SK-N-SH treated with all-trans-retinoic acid at 6 μM for 48 hours (cell line): ENCODE results near the gene EPHB3.

Source experiments
- ATAC-seq: fragments of 200-7000 bp; cut with Tn5 transposase; 3 replicates; pipeline ENCODE4 v1.9.1; 2020; ENCODE audit warnings: mild to moderate bottlenecking, moderate library complexity
- ARNTL ChIP-seq: fragments of 450-650 bp; formaldehyde crosslinking; IDR thresholded peaks from 2 replicates; pipeline ENCODE4 v1.5.0; 2020; ENCODE audit warnings: low read depth, mild to moderate bottlenecking, moderate library complexity, borderline replicate concordance
- BACH2 ChIP-seq: fragments of 250-450 bp; sonication (Bioruptor Pico); IDR thresholded peaks from 2 replicates; pipeline ENCODE4 v1.9.0; 2021; ENCODE audit warnings: mild to moderate bottlenecking, borderline replicate concordance
- CREB5 ChIP-seq: fragments of 250-450 bp; sonication (Bioruptor Pico); IDR thresholded peaks from 2 replicates; pipeline ENCODE4 v1.5.1; 2020; ENCODE audit warnings: low read depth, mild to moderate bottlenecking, moderate library complexity
- CSDC2 ChIP-seq: fragments of 250-450 bp; sonication (Bioruptor Pico); IDR thresholded peaks from 2 replicates; pipeline ENCODE4 v1.5.0; 2020; ENCODE audit warnings: mild to moderate bottlenecking, moderate library complexity
- GLIS3 ChIP-seq: fragments of 250-450 bp; sonication (Bioruptor Pico); IDR thresholded peaks from 2 replicates; pipeline ENCODE4 v1.5.0; 2020; ENCODE audit warnings: mild to moderate bottlenecking, moderate library complexity
- ISL1 ChIP-seq: fragments of 250-450 bp; sonication (Bioruptor Pico); IDR thresholded peaks from 2 replicates; pipeline ENCODE4 v2.1.2; 2022; ENCODE audit warnings: mild to moderate bottlenecking, moderate library complexity
- OSR1 ChIP-seq: fragments of 250-450 bp; sonication (Bioruptor Pico); IDR thresholded peaks from 2 replicates; pipeline ENCODE4 v1.8.0; 2022; ENCODE audit warnings: moderate library complexity, mild to moderate bottlenecking, inconsistent platforms
- PATZ1 ChIP-seq: fragments of 250-450 bp; sonication (Bioruptor Pico); IDR thresholded peaks from 2 replicates; pipeline ENCODE4 v1.8.0; 2020; ENCODE audit warnings: mild to moderate bottlenecking, moderate library complexity, borderline replicate concordance
- POU6F1 ChIP-seq: fragments of 250-450 bp; sonication (Bioruptor Pico); IDR thresholded peaks from 2 replicates; pipeline ENCODE4 v1.8.0; 2021; ENCODE audit warnings: low read depth, mild to moderate bottlenecking, moderate library complexity, borderline replicate concordance
- PPARA ChIP-seq: fragments of 250-450 bp; sonication (Bioruptor Pico); IDR thresholded peaks from 2 replicates; pipeline ENCODE4 v1.5.0; 2020; ENCODE audit warnings: mild to moderate bottlenecking, borderline replicate concordance
- RARB ChIP-seq: fragments of 250-450 bp; sonication (Bioruptor Pico); IDR thresholded peaks from 2 replicates; pipeline ENCODE4 v1.8.0; 2021; ENCODE audit warnings: mild to moderate bottlenecking, moderate library complexity
- SNAI2 ChIP-seq: fragments of 250-450 bp; sonication (Bioruptor Pico); IDR thresholded peaks from 2 replicates; pipeline ENCODE4 v1.5.0; 2020; ENCODE audit warnings: mild to moderate bottlenecking, moderate library complexity
- TCF4 ChIP-seq: fragments of 250-450 bp; sonication (Bioruptor Pico); IDR thresholded peaks from 2 replicates; pipeline ENCODE4 v1.8.0; 2021; ENCODE audit warnings: mild to moderate bottlenecking, moderate library complexity, borderline replicate concordance
- TSHZ2 ChIP-seq: fragments of 250-450 bp; sonication (Bioruptor Pico); IDR thresholded peaks from 2 replicates; pipeline ENCODE4 v1.5.0; 2020; ENCODE audit warnings: mild to moderate bottlenecking, moderate library complexity
- ZFP3 ChIP-seq: fragments of 250-450 bp; sonication (Bioruptor Pico); IDR thresholded peaks from 2 replicates; pipeline ENCODE4 v1.5.0; 2020; ENCODE audit warnings: mild to moderate bottlenecking, moderate library complexity
- ZFP30 ChIP-seq: fragments of 450-650 bp; formaldehyde crosslinking; IDR thresholded peaks from 2 replicates; pipeline ENCODE4 v1.5.0; 2022; ENCODE audit warnings: mild to moderate bottlenecking, moderate library complexity
- ZNF565 ChIP-seq: fragments of 450-650 bp; formaldehyde crosslinking; conservative IDR thresholded peaks from 2 replicates; pipeline ENCODE4 v1.5.0; 2020; ENCODE audit warnings: low read depth, mild to moderate bottlenecking, moderate library complexity
- ZNF70 ChIP-seq: fragments of 450-650 bp; formaldehyde crosslinking; IDR thresholded peaks from 2 replicates; pipeline ENCODE4 v1.5.0; 2020; ENCODE audit warnings: mild to moderate bottlenecking, moderate library complexity
- ZNF8 ChIP-seq: fragments of 450-650 bp; formaldehyde crosslinking; IDR thresholded peaks from 2 replicates; pipeline ENCODE4 v1.5.0; 2020; ENCODE audit warnings: mild to moderate bottlenecking, moderate library complexity

The EPHB3 gene

GRCh38 chr3:184552296-184552695 lies 9.3 kb upstream of the EPHB3 start (continued):
- TF ChIP-seq TSHZ2 (CRISPR knock-in tag), result no peak
- no peak for TF ChIP-seq ZFP30 (CRISPR knock-in tag)

GRCh38 chr3:184552863-184553262 lies 8.7 kb upstream of the EPHB3 start:
- TF ChIP-seq TSHZ2 (CRISPR knock-in tag) (no peak), ZFP3 (CRISPR knock-in tag) (no peak), PPARA (no peak), RARB (CRISPR knock-in tag) (no peak), CREB5 (CRISPR knock-in tag) (no peak), ISL1 (CRISPR knock-in tag) (no peak), POU6F1 (CRISPR knock-in tag) (no peak), ARNTL (CRISPR knock-in tag) (no peak), ZNF8 (CRISPR knock-in tag) (no peak), TCF4 (CRISPR knock-in tag) (no peak), OSR1 (CRISPR knock-in tag) (no peak), ZNF565 (CRISPR knock-in tag) (no peak)
- no peak for ATAC-seq

- no peak for ATAC-seq
- TF ChIP-seq RARB (CRISPR knock-in tag) (no peak), CREB5 (CRISPR knock-in tag) (no peak), BACH2 (no peak), ZNF8 (CRISPR knock-in tag) (no peak), ZNF70 (CRISPR knock-in tag) (no peak), CSDC2 (CRISPR knock-in tag) (no peak)
These were observed 8.2 kb upstream of the EPHB3 start for GRCh38 chr3:184553385-184553784.

- ATAC-seq, result no peak
- TF ChIP-seq TSHZ2 (CRISPR knock-in tag), result no peak
- TF ChIP-seq ZFP30 (CRISPR knock-in tag), result no peak
- no peak for TF ChIP-seq RARB (CRISPR knock-in tag)
- TF ChIP-seq SNAI2 (CRISPR knock-in tag), result no peak
- no peak for TF ChIP-seq ZNF565 (CRISPR knock-in tag)
- no peak for TF ChIP-seq PATZ1 (CRISPR knock-in tag)
- TF ChIP-seq GLIS3, result no peak
These were observed 7.1 kb upstream of the EPHB3 start for GRCh38 chr3:184554461-184554860.
